ENCODE data around the gene AMFR. TPM values are rescaled to one million over a fixed set of nuclear protein-coding genes. Genes with fewer than 3 reads are reported as not detected.

AMFR gene
- total RNA-seq, 1 donor from 2014 or later, result 65.2 TPM

- Histone ChIP-seq H3K36me3 (peaks cover 73% of the 10 kb centered on the region), H3K27ac (replicated peaks) (no peak overlapping the region), H3K4me1 (peaks cover 20% of the 10 kb centered on the region), H3K4me3 (no peak overlapping the region), H3K27me3 (ENCODE audit: low read depth) (no peaks in the 10 kb centered on the region), H3K9me3 (replicated peaks) (no peaks in the 10 kb centered on the region)
- no peak for DNase-seq
- intact Hi-C loops (cut with micrococcal nuclease), result no loop called here
- TF ChIP-seq CTCF (IDR thresholded peaks at IDR 0.05; ENCODE audit: borderline replicate concordance), result no peak
Observed at GRCh38 chr16:56366945-56367344, 58.4 kb downstream of the AMFR start.

- TF ChIP-seq CTCF (IDR thresholded peaks at IDR 0.05; ENCODE audit: borderline replicate concordance), result no peak
- H3K9me3 ChIP-seq (replicated peaks), result no peaks in the 10 kb centered on the region
- no peak overlapping the region for H3K27ac ChIP-seq (replicated peaks)
- peaks cover 8% of the 10 kb centered on the region for H3K4me1 ChIP-seq
- no peak for DNase-seq
- no peaks in the 10 kb centered on the region for H3K27me3 ChIP-seq (ENCODE audit: low read depth)
- H3K4me3 ChIP-seq, result no peak overlapping the region
- H3K36me3 ChIP-seq, result peaks cover 84% of the 10 kb centered on the region
- intact Hi-C loops (cut with micrococcal nuclease), result no loop called here
Observed at GRCh38 chr16:56365552-56365951, 59.8 kb downstream of the AMFR start.

- Histone ChIP-seq H3K9me3 (replicated peaks) (no peaks in the 10 kb centered on the region), H3K36me3 (peaks cover 85% of the 10 kb centered on the region), H3K27me3 (ENCODE audit: low read depth) (no peaks in the 10 kb centered on the region), H3K4me1 (peaks cover under 1% of the 10 kb centered on the region), H3K27ac (replicated peaks) (no peak overlapping the region), H3K4me3 (no peak overlapping the region)
- intact Hi-C loops (cut with micrococcal nuclease), result no loop called here
- no peak for DNase-seq
- TF ChIP-seq CTCF (IDR thresholded peaks at IDR 0.05; ENCODE audit: borderline replicate concordance), result no peak
Observed at GRCh38 chr16:56364865-56365264, 60.5 kb downstream of the AMFR start.

GRCh38 chr16:56363781-56364565 lies 61.4 kb downstream of the AMFR start:
- H3K27me3 ChIP-seq (ENCODE audit: low read depth), result no peaks in the 10 kb centered on the region
- intact Hi-C loops (cut with micrococcal nuclease), result no loop called here
- H3K36me3 ChIP-seq, result peaks cover 80% of the 10 kb centered on the region
- H3K9me3 ChIP-seq (replicated peaks), result no peaks in the 10 kb centered on the region
- H3K4me1 ChIP-seq, result no peaks in the 10 kb centered on the region
- DNase-seq, result no peak
- TF ChIP-seq CTCF (IDR thresholded peaks at IDR 0.05; ENCODE audit: borderline replicate concordance), result no peak
- H3K27ac ChIP-seq (replicated peaks), result no peak overlapping the region
- H3K4me3 ChIP-seq, result no peak overlapping the region

GRCh38 chr16:56363181-56363716 lies 62.1 kb downstream of the AMFR start:
- H3K27ac ChIP-seq (replicated peaks), result no peak overlapping the region
- intact Hi-C loops (cut with micrococcal nuclease), result no loop called here
- TF ChIP-seq CTCF (IDR thresholded peaks at IDR 0.05; ENCODE audit: borderline replicate concordance), result no peak
- DNase-seq, result no peak
- H3K9me3 ChIP-seq (replicated peaks), result no peaks in the 10 kb centered on the region
- no peaks in the 10 kb centered on the region for H3K27me3 ChIP-seq (ENCODE audit: low read depth)
- H3K4me1 ChIP-seq, result no peaks in the 10 kb centered on the region
- H3K4me3 ChIP-seq, result no peak overlapping the region
- H3K36me3 ChIP-seq, result peaks cover 73% of the 10 kb centered on the region
